Endodermal cell (in vitro differentiated cells): ENCODE data around the gene IGFBPL1. TPM values are rescaled to one million over a fixed set of nuclear protein-coding genes. Genes with fewer than 3 reads are reported as not detected.
A peak's percentile ranks its signal among the peaks of the same experiment; 100 is the strongest.

ENCODE experiments used
- DNase-seq: peaks from one replicate; pipeline ENCODE4 v3.0.0-alpha.2; 2017
- H3K27ac ChIP-seq: 2 replicates; pipeline ENCODE4 v1.5.1; 2013; ENCODE audit warnings: mild to moderate bottlenecking, low read depth, low read length, moderate library complexity
- H3K27me3 ChIP-seq: 2 replicates; pipeline ENCODE4 v1.6.1; 2013; ENCODE audit warnings: mild to moderate bottlenecking, low read length, moderate library complexity; ENCODE audit not compliant: insufficient read depth, control insufficient read depth, poor library complexity, severe bottlenecking
- H3K36me3 ChIP-seq: 2 replicates; pipeline ENCODE4 v1.7.0; 2013; ENCODE audit warnings: mild to moderate bottlenecking, low read length, moderate library complexity; ENCODE audit not compliant: control insufficient read depth, insufficient read depth
- H3K4me1 ChIP-seq: one replicate; pipeline ENCODE4 v1.7.0; 2013; ENCODE audit warnings: low read length; ENCODE audit not compliant: control insufficient read depth, insufficient read depth
- H3K4me3 ChIP-seq: 2 replicates; pipeline ENCODE4 v1.5.1; 2013; ENCODE audit warnings: mild to moderate bottlenecking, low read length, moderate library complexity
- H3K9ac ChIP-seq: 2 replicates; pipeline ENCODE4 v1.6.1; 2013; ENCODE audit warnings: mild to moderate bottlenecking, low read length, moderate library complexity; ENCODE audit not compliant: poor library complexity, severe bottlenecking; ENCODE audit errors: extremely low read depth
- H3K9me3 ChIP-seq: 2 replicates; pipeline ENCODE4 v1.6.1; 2013; ENCODE audit warnings: mild to moderate bottlenecking, low read length, moderate library complexity; ENCODE audit not compliant: control insufficient read depth
- H3K27ac Mint-ChIP-seq: 2 replicates; pipeline ENCODE4 v1.8.0; 2020; ENCODE audit warnings: mixed read lengths
- H3K27me3 Mint-ChIP-seq: 2 replicates; pipeline ENCODE4 v1.8.0; 2021; ENCODE audit warnings: mild to moderate bottlenecking, mixed read lengths; ENCODE audit not compliant: insufficient read depth
- H3K36me3 Mint-ChIP-seq: 2 replicates; pipeline ENCODE4 v1.8.0; 2020; ENCODE audit warnings: low read depth, mixed read lengths
- H3K4me1 Mint-ChIP-seq: 2 replicates; pipeline ENCODE4 v1.8.0; 2020; ENCODE audit warnings: mixed read lengths
- H3K4me3 Mint-ChIP-seq: 2 replicates; pipeline ENCODE4 v1.8.0; 2020; ENCODE audit warnings: mild to moderate bottlenecking, moderate library complexity, mixed read lengths
- H3K9me3 Mint-ChIP-seq: 2 replicates; pipeline ENCODE4 v1.8.0; 2020; ENCODE audit warnings: mild to moderate bottlenecking, mixed read lengths
- WGBS, 2 experiments: methylation state at CpG; one replicate each; pipeline versions ENCODE4 v1.1.5 to v1.1.7; 2013; ENCODE audit warnings: missing lambda C conversion rate in 2 of 2, mixed read lengths in 1 of 2; ENCODE audit not compliant: insufficient coverage in 1 of 2, insufficient read length in 1 of 2; 5-methylcytosine and 5-hydroxymethylcytosine counted together
- total RNA-seq, 2 donors: library from RNA; stranded (reverse); fragmentation: NEBNext Ultra II Directional in 1 of 2; extraction: Animal tissue kit (Norgen Biotek cat#: 25700) in 1 of 2; gene quantifications; 2 replicates in 1 of 2; 3 replicates in 1 of 2; pipeline ENCODE4 v1.2.1, GENCODE V29; 2021
- TF ChIP-seq, protein P1 (sequence below): fragments of 200-600 bp; sonication (generic); conservative IDR thresholded peaks from 2 replicates; pipeline ENCODE4 v1.5.0; 2021; ENCODE audit warnings: antibody characterized with exemption, mild to moderate bottlenecking

IGFBPL1 gene
- total RNA-seq, 2 donors from 2014 or later = 40.5 to 90.3 TPM

GRCh38 chr9:38373679-38374078 lies 50.6 kb downstream of the IGFBPL1 start:
- no peaks in the 10 kb centered on the region for H3K9me3 ChIP-seq
- H3K9me3 Mint-ChIP-seq = peaks cover 6% of the 10 kb centered on the region
- peak; percentile 12 for DNase-seq
- no peak overlapping the region for H3K4me3 Mint-ChIP-seq
- H3K36me3 ChIP-seq = no peaks in the 10 kb centered on the region
- H3K27me3 Mint-ChIP-seq = peaks cover 50% of the 10 kb centered on the region
- 74 to 89% methylated on average over 2 to 3 of the region's 3 CpGs for WGBS, 2 experiments
- no peak overlapping the region for H3K27ac Mint-ChIP-seq
- peaks cover 43% of the 10 kb centered on the region for H3K4me1 Mint-ChIP-seq
- H3K9ac ChIP-seq = no peak overlapping the region
- H3K4me3 ChIP-seq = no peak overlapping the region
- H3K4me1 ChIP-seq = peaks cover 7% of the 10 kb centered on the region
- peaks cover 2% of the 10 kb centered on the region for H3K36me3 Mint-ChIP-seq
- H3K27ac ChIP-seq = no peak overlapping the region
- peaks cover 36% of the 10 kb centered on the region for H3K27me3 ChIP-seq
- TF ChIP-seq, protein P1, sequence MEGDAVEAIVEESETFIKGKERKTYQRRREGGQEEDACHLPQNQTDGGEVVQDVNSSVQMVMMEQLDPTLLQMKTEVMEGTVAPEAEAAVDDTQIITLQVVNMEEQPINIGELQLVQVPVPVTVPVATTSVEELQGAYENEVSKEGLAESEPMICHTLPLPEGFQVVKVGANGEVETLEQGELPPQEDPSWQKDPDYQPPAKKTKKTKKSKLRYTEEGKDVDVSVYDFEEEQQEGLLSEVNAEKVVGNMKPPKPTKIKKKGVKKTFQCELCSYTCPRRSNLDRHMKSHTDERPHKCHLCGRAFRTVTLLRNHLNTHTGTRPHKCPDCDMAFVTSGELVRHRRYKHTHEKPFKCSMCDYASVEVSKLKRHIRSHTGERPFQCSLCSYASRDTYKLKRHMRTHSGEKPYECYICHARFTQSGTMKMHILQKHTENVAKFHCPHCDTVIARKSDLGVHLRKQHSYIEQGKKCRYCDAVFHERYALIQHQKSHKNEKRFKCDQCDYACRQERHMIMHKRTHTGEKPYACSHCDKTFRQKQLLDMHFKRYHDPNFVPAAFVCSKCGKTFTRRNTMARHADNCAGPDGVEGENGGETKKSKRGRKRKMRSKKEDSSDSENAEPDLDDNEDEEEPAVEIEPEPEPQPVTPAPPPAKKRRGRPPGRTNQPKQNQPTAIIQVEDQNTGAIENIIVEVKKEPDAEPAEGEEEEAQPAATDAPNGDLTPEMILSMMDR = no peak

GRCh38 chr9:38372762-38373619 lies 51.3 kb downstream of the IGFBPL1 start:
- Histone ChIP-seq H3K27ac (no peak overlapping the region), H3K9me3 (no peaks in the 10 kb centered on the region), H3K4me1 (peaks cover 7% of the 10 kb centered on the region), H3K27me3 (peaks cover 36% of the 10 kb centered on the region), H3K36me3 (no peaks in the 10 kb centered on the region), H3K4me3 (no peak overlapping the region), H3K9ac (no peak overlapping the region)
- Mint-ChIP-seq H3K27ac (no peak overlapping the region), H3K9me3 (peaks cover 2% of the 10 kb centered on the region), H3K36me3 (peaks cover under 1% of the 10 kb centered on the region), H3K27me3 (peaks cover 52% of the 10 kb centered on the region), H3K4me1 (peaks cover 39% of the 10 kb centered on the region), H3K4me3 (no peak overlapping the region)
- peak; percentile 8 for DNase-seq
- 88 to 91% methylated on average over 5 to 10 of the region's 10 CpGs for WGBS, 2 experiments
- TF ChIP-seq, protein P1 = no peak

GRCh38 chr9:38371495-38371894 lies 52.8 kb downstream of the IGFBPL1 start:
- Histone ChIP-seq H3K36me3 (no peaks in the 10 kb centered on the region), H3K4me1 (peaks cover 7% of the 10 kb centered on the region), H3K9ac (no peak overlapping the region), H3K9me3 (no peaks in the 10 kb centered on the region), H3K4me3 (no peak overlapping the region), H3K27ac (no peak overlapping the region), H3K27me3 (peaks cover 36% of the 10 kb centered on the region)
- peaks cover 58% of the 10 kb centered on the region for H3K27me3 Mint-ChIP-seq
- WGBS, 2 experiments = 90 to 100% methylated on average over 2 of the region's 2 CpGs
- DNase-seq = peak; percentile 61
- no peaks in the 10 kb centered on the region for H3K36me3 Mint-ChIP-seq
- H3K27ac Mint-ChIP-seq = no peak overlapping the region
- TF ChIP-seq, protein P1 = no peak
- H3K4me1 Mint-ChIP-seq = peaks cover 39% of the 10 kb centered on the region
- H3K9me3 Mint-ChIP-seq = no peaks in the 10 kb centered on the region
- H3K4me3 Mint-ChIP-seq = no peak overlapping the region
